K562 (cell line): ENCODE measurements around the gene ISCA1. TPM values are rescaled to one million over a fixed set of nuclear protein-coding genes. Genes with fewer than 3 reads are reported as not detected.

Experiments used
- ATAC-seq: fragments of 200-7000 bp; cut with Tn5 transposase; 3 replicates; pipeline ENCODE4 v1.9.1; 2020; ENCODE audit warnings: moderate library complexity
- BruUV-seq: library from RNA; stranded (reverse); fragments of 400-500 nt; replicated peaks from 2 replicates; lab custom pipeline; 2021; lab: Mats Ljungman, UMichigan
- CTCF ChIA-PET: fragments of 300-600 bp; formaldehyde crosslinking; extraction: SDS; loops from one replicate; lab custom pipeline; 2021; ENCODE audit warnings: low intra/inter-chr PET ratio; lab: Yijun Ruan, JAX
- POLR2A ChIA-PET: fragments of 300-600, 350-650 bp; sonication (Branson Sonifier 250); formaldehyde crosslinking; extraction: SDS; loops from one replicate; lab custom pipeline; 2021; ENCODE audit warnings: antibody characterized with exemption, inconsistent platforms; lab: Yijun Ruan, JAX
- DNase-seq, 4 experiments: peaks; one replicate each; pipeline versions ENCODE4 v3.0.0 to v3.0.0-alpha.2; 2011 to 2018; ENCODE audit warnings: low spot score in 3 of 4, mixed read lengths in 3 of 4; ENCODE audit errors: extremely low read depth in 1 of 4
- FAIRE-seq: peaks from 2 replicates; lab custom pipeline; 2011; peaks lifted over from hg19 to GRCh38; lab: Jason Lieb, UNC
- H2AFZ ChIP-seq: 2 replicates; pipeline ENCODE4 v1.6.0; 2011; ENCODE audit warnings: low read depth, low read length, control low read depth, inconsistent platforms
- H3K27ac ChIP-seq: fragments of 200-600 bp; 3 replicates; pipeline ENCODE4 v1.8.0; 2011; ENCODE audit warnings: low read depth, mild to moderate bottlenecking, control low read depth, inconsistent platforms, low read length, moderate library complexity, mixed read lengths; ENCODE audit errors: extremely low read depth
- H3K27me3 ChIP-seq, 2 experiments: fragments of 300-600 bp in 1 of 2; 2 replicates in 1 of 2; 3 replicates in 1 of 2; pipeline versions ENCODE4 v1.6.0 to v1.8.0; 2011; ENCODE audit warnings: inconsistent platforms in 2 of 2, low read length in 2 of 2, mild to moderate bottlenecking in 1 of 2, mixed read lengths in 1 of 2, moderate library complexity in 1 of 2; ENCODE audit not compliant: control insufficient read depth in 2 of 2, insufficient read depth in 2 of 2
- H3K36me3 ChIP-seq: fragments of 300-600 bp; 3 replicates; pipeline ENCODE4 v1.8.0; 2011; ENCODE audit warnings: mild to moderate bottlenecking, low read length, inconsistent platforms; ENCODE audit not compliant: control insufficient read depth, insufficient read depth
- H3K4me1 ChIP-seq, 2 experiments: fragments of 200-600 bp in 1 of 2; replicated peaks in 1 of 2; 2 replicates in 1 of 2; 3 replicates in 1 of 2; pipeline versions ENCODE4 v1.5.1 to v1.8.0; 2011; ENCODE audit warnings: inconsistent platforms in 2 of 2, low read length in 2 of 2, mild to moderate bottlenecking in 1 of 2, mixed read lengths in 1 of 2, moderate library complexity in 1 of 2; ENCODE audit not compliant: control insufficient read depth in 2 of 2, insufficient read depth in 2 of 2
- H3K4me2 ChIP-seq: 2 replicates; pipeline ENCODE4 v1.6.1; 2011; ENCODE audit warnings: low read length, control low read depth, inconsistent platforms, mixed read lengths; ENCODE audit not compliant: insufficient read depth
- H3K4me3 ChIP-seq: fragments of 200-600 bp; sonication (generic), shearing (Covaris generic); 2 replicates; pipeline ENCODE4 v1.5.1; 2016; ENCODE audit warnings: control low read depth, inconsistent platforms
- H3K79me2 ChIP-seq: fragments of 200-600 bp; 3 replicates; pipeline ENCODE4 v1.8.0; 2011; ENCODE audit warnings: low read length, inconsistent platforms; ENCODE audit not compliant: control insufficient read depth, insufficient read depth
- H3K9ac ChIP-seq, 2 experiments: 2 replicates each; pipeline versions ENCODE4 v1.6.0 to v1.6.1; 2011; ENCODE audit warnings: low read depth in 2 of 2, low read length in 2 of 2, control low read depth in 1 of 2, inconsistent platforms in 1 of 2, mild to moderate bottlenecking in 1 of 2, mixed read lengths in 1 of 2; ENCODE audit not compliant: insufficient read depth in 1 of 2
- H3K9me1 ChIP-seq: one replicate; pipeline ENCODE4 v1.6.0; 2011; ENCODE audit warnings: inconsistent platforms, mild to moderate bottlenecking, low read length, moderate library complexity; ENCODE audit not compliant: control insufficient read depth, insufficient read depth
- H3K9me3 ChIP-seq: replicated peaks from 2 replicates; pipeline ENCODE4 v1.5.1; 2011; ENCODE audit warnings: low read depth, low read length, inconsistent platforms; ENCODE audit not compliant: control insufficient read depth, insufficient read depth
- H4K20me1 ChIP-seq: replicated peaks from 2 replicates; pipeline ENCODE4 v1.6.1; 2011; ENCODE audit warnings: low read length, inconsistent platforms, mixed read lengths; ENCODE audit not compliant: control insufficient read depth, insufficient read depth
- CBFA2T2 ChIP-seq: fragments of 450-650 bp; conservative IDR thresholded peaks from 2 replicates; pipeline ENCODE4 v1.6.1; 2017; ENCODE audit warnings: mild to moderate bottlenecking
- CBX1 ChIP-seq: sonication (generic); IDR thresholded peaks from 2 replicates; pipeline ENCODE4 v1.6.1; 2016; ENCODE audit warnings: antibody characterized with exemption, low read depth, mild to moderate bottlenecking
- CEBPG ChIP-seq, 3 experiments: fragments of 200-800 bp in 1 of 3; sonication (Bioruptor generic) in 1 of 3; sonication (generic) in 1 of 3; formaldehyde crosslinking in 1 of 3; IDR thresholded peaks in 2 of 3; conservative IDR thresholded peaks in 1 of 3; 2 replicates each; pipeline versions ENCODE4 v1.6.1 to v1.8.0; 2016 to 2022; ENCODE audit warnings: missing compliant biosample characterization in 2 of 3, missing genetic modification characterization in 2 of 3, mild to moderate bottlenecking in 1 of 3, missing genetic modification reagents in 1 of 3
- DDX20 ChIP-seq: fragments of 450-650 bp; IDR thresholded peaks from 2 replicates; pipeline ENCODE4 v1.6.1; 2016; ENCODE audit warnings: missing genetic modification characterization, low read depth, mild to moderate bottlenecking, missing compliant biosample characterization, moderate library complexity
- ESRRB ChIP-seq: fragments of 250-450 bp; sonication (Bioruptor Pico); IDR thresholded peaks from 2 replicates; pipeline ENCODE4 v1.5.0; 2020; ENCODE audit warnings: mild to moderate bottlenecking, moderate library complexity, borderline replicate concordance
- FOSL1 ChIP-seq: fragments of 200-800 bp; sonication (Bioruptor generic); conservative IDR thresholded peaks from 2 replicates; pipeline ENCODE4 v1.6.1; 2016; ENCODE audit warnings: missing genetic modification characterization, missing compliant biosample characterization
- JUND ChIP-seq, 2 experiments: IDR thresholded peaks; 2 replicates in 1 of 2; 3 replicates in 1 of 2; pipeline ENCODE4 v1.6.1; 2011; ENCODE audit warnings: borderline replicate concordance in 2 of 2, low read depth in 2 of 2, low read length in 2 of 2, improper control_type of control experiment in 1 of 2, missing biosample characterization in 1 of 2, missing genetic modification characterization in 1 of 2, missing genetic modification reagents in 1 of 2
- MCM3 ChIP-seq: fragments of 450-650 bp; IDR thresholded peaks from 2 replicates; pipeline ENCODE4 v1.6.1; 2016
- NFIC ChIP-seq: fragments of 450-650 bp; IDR thresholded peaks from 2 replicates; pipeline ENCODE4 v1.6.1; 2017; ENCODE audit warnings: mild to moderate bottlenecking, inconsistent platforms
- PRPF4 ChIP-seq: fragments of 200-400 bp; formaldehyde crosslinking; IDR thresholded peaks from one replicate; pipeline ENCODE4 v1.6.1; 2017; ENCODE audit warnings: low read length, low read depth, mild to moderate bottlenecking; ENCODE audit not compliant: insufficient read depth, poor library complexity, severe bottlenecking
- PTBP1 ChIP-seq: fragments of 200-400 bp; formaldehyde crosslinking; IDR thresholded peaks from 2 replicates; pipeline ENCODE4 v1.6.1; 2017; ENCODE audit warnings: low read depth, low read length
- STAT5A ChIP-seq: IDR thresholded peaks from 2 replicates; pipeline ENCODE4 v1.6.1; 2012; ENCODE audit warnings: low read length, inconsistent platforms, borderline replicate concordance
- TAL1 ChIP-seq: fragments of 450-650 bp; IDR thresholded peaks from 2 replicates; pipeline ENCODE4 v1.6.1; 2016; ENCODE audit warnings: mild to moderate bottlenecking
- WHSC1 ChIP-seq: IDR thresholded peaks from one replicate; pipeline ENCODE4 v1.6.1; 2012; ENCODE audit warnings: low read length, control low read depth, inconsistent platforms
- ZNF143 ChIP-seq: sonication (generic); formaldehyde crosslinking; IDR thresholded peaks from 2 replicates; pipeline ENCODE4 v1.9.0; 2022; ENCODE audit warnings: mild to moderate bottlenecking, missing genetic modification reagents
- WGBS: fragments of 100-300 bp; shearing (Covaris generic); methylation state at CpG from one replicate; pipeline ENCODE4 v1.1.6; 2016; ENCODE audit warnings: low coverage, mixed read lengths; ENCODE audit not compliant: insufficient coverage; ENCODE audit errors: missing lambda C conversion rate; 5-methylcytosine and 5-hydroxymethylcytosine counted together
- in situ Hi-C: fragments of 300-500 bp; cut with MboI; formaldehyde crosslinking; loops from 4 replicates; pipeline ENCODE4 v1.15.0; 2018; ENCODE audit warnings: inconsistent platforms, mixed read lengths
- intact Hi-C: fragments of 100-400 bp; cut with micrococcal nuclease; formaldehyde crosslinking; loops from 2 replicates; pipeline ENCODE4 v1.14.2; 2022
- polyA plus RNA-seq, 8 experiments: library from polyadenylated mRNA; depleted of rRNA in 4 of 8; stranded (reverse) in 5 of 8; unstranded in 3 of 8; fragments of >200 nt; fragmentation: Nextera tagmentation in 2 of 8; fragmentation: Illumina TruSeq in 1 of 8; extraction: Ambion mirVana in 2 of 8; extraction: Trizol in 1 of 8; gene quantifications; 2 replicates each; pipeline versions ENCODE4 v1.2.1 to v1.2.3, GENCODE V29; 2011 to 2014; ENCODE audit warnings: inconsistent platforms in 1 of 8, missing spikeins in 1 of 8
- total RNA-seq, 7 experiments: library from RNA; depleted of rRNA in 6 of 7; stranded (reverse); fragments of >200 nt in 6 of 7; fragmentation: Illumina TruSeq in 2 of 7; extraction: Trizol in 2 of 7; gene quantifications; 2 replicates each; pipeline versions ENCODE4 v1.2.1 to v1.2.3, GENCODE V29; 2011 to 2021; ENCODE audit warnings: low replicate concordance in 1 of 7
- TF ChIP-seq, protein P1 (sequence below): fragments of 450-650 bp; IDR thresholded peaks from 2 replicates; pipeline ENCODE4 v1.7.1; 2018; ENCODE audit warnings: mild to moderate bottlenecking, low read depth; ENCODE audit not compliant: partially characterized antibody
- TF ChIP-seq, protein P2 (sequence below): fragments of 250-450 bp; sonication (Bioruptor Pico); IDR thresholded peaks from 2 replicates; pipeline ENCODE4 v1.4.0; 2020
- TF ChIP-seq, protein P3 (sequence below): sonication (generic); formaldehyde crosslinking; IDR thresholded peaks from 2 replicates; pipeline ENCODE4 v1.8.1; 2023; ENCODE audit warnings: mild to moderate bottlenecking, missing genetic modification reagents

ISCA1 gene
- total and polyA plus RNA-seq, 9 of the 15 experiments (the other 6 are each of a cell fraction or from before 2014, with no cell fraction given): 6.5 to 27.1 (median 20.0) TPM

DNA sequence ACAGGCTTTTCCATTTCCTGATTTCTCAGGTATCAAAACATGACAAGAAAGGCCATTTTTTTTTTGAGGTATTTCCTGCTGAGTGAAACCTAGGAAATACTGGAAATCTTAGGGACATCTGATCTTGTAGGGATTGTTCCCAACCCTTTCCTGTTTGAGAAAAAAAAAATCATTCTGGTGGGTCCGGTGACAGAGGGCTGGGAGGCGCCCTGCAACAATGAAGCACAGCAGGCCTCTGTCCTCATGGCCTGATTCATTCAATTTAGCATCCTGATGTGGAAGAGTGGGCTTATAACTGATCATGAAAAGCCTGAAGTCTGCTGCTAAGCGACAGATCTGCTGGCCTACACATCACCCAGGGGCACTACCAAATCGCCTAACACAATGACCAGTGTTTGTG is 19.8 kb downstream of the ISCA1 start:
- ATAC-seq: no peak
- H3K27me3 ChIP-seq: no peaks in the 10 kb centered on the region
- POLR2A ChIA-PET: interaction anchor here (1.3 kb wide), 1 partner anchor 9 kb away, joined by 4 read pairs; no protein-coding TSS in a partner anchor
- TF ChIP-seq ESRRB (no peak), CBX1 (no peak), FOSL1 (no peak), PTBP1 (no peak), STAT5A (no peak), ZNF143 (CRISPR knock-in tag) (no peak), CBFA2T2 (no peak), DDX20 (no peak), NFIC (no peak), MCM3 (no peak), WHSC1 (no peak), TAL1 (no peak), CEBPG (CRISPR knock-in tag; IDR thresholded peaks at IDR 0.05) (no peak), CEBPG (tag; conservative IDR thresholded peaks at IDR 0.05 in 1 of 2, IDR thresholded peaks at IDR 0.05 in 1 of 2) (no peak), PRPF4 (no peak), JUND (IDR thresholded peaks at IDR 0.05; ENCODE audit: borderline replicate concordance, low read depth, low read length) (no peak), JUND (tag; IDR thresholded peaks at IDR 0.05; ENCODE audit: borderline replicate concordance, low read depth, low read length) (no peak)
- TF ChIP-seq, protein P1, sequence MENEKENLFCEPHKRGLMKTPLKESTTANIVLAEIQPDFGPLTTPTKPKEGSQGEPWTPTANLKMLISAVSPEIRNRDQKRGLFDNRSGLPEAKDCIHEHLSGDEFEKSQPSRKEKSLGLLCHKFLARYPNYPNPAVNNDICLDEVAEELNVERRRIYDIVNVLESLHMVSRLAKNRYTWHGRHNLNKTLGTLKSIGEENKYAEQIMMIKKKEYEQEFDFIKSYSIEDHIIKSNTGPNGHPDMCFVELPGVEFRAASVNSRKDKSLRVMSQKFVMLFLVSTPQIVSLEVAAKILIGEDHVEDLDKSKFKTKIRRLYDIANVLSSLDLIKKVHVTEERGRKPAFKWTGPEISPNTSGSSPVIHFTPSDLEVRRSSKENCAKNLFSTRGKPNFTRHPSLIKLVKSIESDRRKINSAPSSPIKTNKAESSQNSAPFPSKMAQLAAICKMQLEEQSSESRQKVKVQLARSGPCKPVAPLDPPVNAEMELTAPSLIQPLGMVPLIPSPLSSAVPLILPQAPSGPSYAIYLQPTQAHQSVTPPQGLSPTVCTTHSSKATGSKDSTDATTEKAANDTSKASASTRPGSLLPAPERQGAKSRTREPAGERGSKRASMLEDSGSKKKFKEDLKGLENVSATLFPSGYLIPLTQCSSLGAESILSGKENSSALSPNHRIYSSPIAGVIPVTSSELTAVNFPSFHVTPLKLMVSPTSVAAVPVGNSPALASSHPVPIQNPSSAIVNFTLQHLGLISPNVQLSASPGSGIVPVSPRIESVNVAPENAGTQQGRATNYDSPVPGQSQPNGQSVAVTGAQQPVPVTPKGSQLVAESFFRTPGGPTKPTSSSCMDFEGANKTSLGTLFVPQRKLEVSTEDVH: no peak
- TF ChIP-seq, protein P2, sequence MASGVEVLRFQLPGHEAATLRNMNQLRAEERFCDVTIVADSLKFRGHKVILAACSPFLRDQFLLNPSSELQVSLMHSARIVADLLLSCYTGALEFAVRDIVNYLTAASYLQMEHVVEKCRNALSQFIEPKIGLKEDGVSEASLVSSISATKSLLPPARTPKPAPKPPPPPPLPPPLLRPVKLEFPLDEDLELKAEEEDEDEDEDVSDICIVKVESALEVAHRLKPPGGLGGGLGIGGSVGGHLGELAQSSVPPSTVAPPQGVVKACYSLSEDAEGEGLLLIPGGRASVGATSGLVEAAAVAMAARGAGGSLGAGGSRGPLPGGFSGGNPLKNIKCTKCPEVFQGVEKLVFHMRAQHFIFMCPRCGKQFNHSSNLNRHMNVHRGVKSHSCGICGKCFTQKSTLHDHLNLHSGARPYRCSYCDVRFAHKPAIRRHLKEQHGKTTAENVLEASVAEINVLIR: no peak
- TF ChIP-seq, protein P3, sequence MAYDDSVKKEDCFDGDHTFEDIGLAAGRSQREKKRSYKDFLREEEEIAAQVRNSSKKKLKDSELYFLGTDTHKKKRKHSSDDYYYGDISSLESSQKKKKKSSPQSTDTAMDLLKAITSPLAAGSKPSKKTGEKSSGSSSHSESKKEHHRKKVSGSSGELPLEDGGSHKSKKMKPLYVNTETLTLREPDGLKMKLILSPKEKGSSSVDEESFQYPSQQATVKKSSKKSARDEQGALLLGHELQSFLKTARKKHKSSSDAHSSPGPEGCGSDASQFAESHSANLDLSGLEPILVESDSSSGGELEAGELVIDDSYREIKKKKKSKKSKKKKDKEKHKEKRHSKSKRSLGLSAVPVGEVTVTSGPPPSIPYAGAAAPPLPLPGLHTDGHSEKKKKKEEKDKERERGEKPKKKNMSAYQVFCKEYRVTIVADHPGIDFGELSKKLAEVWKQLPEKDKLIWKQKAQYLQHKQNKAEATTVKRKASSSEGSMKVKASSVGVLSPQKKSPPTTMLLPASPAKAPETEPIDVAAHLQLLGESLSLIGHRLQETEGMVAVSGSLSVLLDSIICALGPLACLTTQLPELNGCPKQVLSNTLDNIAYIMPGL (CRISPR knock-in tag): no peak
- TF ChIP-seq, all 486 proteins: peak for 0
- no peaks in the 10 kb centered on the region for H3K9me3 ChIP-seq
- WGBS: 58% methylated on average over 3 of the region's 4 CpGs
- no peaks in the 10 kb centered on the region for H4K20me1 ChIP-seq
- no TSS peak for BruUV-seq
- in situ Hi-C loops: no loop called here
- H3K9ac ChIP-seq: no peak overlapping the region
- H3K4me2 ChIP-seq: no peak overlapping the region
- no peak overlapping the region for H3K27ac ChIP-seq
- H3K36me3 ChIP-seq: peaks cover 23% of the 10 kb centered on the region; the same call in 2 of the 3 replicates
- no peaks in the 10 kb centered on the region for H3K9me1 ChIP-seq
- no peak overlapping the region for H3K4me3 ChIP-seq
- H3K4me1 ChIP-seq: no peaks in the 10 kb centered on the region; a peak in 1 of 5 replicates
- intact Hi-C loops: no loop called here
- H2AFZ ChIP-seq: no peak overlapping the region
- H3K79me2 ChIP-seq: 0 out of 3 replicates have a peak, but pooled peaks cover 4% of the 10 kb centered on the region
- DNase-seq: no peak
- CTCF ChIA-PET: no interaction called here
- no peak for FAIRE-seq
